B cell (primary cell): Measurements from ENCODE around the gene MED15. TPM values are rescaled to one million over a fixed set of nuclear protein-coding genes. Genes with fewer than 3 reads are reported as not detected.

Experiments used
- ATAC-seq: fragments of 200-7000 bp; cut with Tn5 transposase; one replicate; pipeline ENCODE4 v1.10.0; 2021; ENCODE audit warnings: low read depth, mild to moderate bottlenecking, moderate number of reproducible peaks, moderate library complexity
- CTCF ChIA-PET: fragments of 350-600 bp; sonication (Branson Sonifier 250); formaldehyde crosslinking; loops from one replicate; lab custom pipeline; 2021; ENCODE audit warnings: antibody characterized with exemption, inconsistent platforms; lab: Charles Lee
- POLR2A ChIA-PET: fragments of 350-600 bp; sonication (Branson Sonifier 250); formaldehyde crosslinking; loops from one replicate; lab custom pipeline; 2021; ENCODE audit warnings: antibody characterized with exemption; lab: Charles Lee
- DNase-seq: peaks from one replicate; pipeline ENCODE4 v3.0.0; 2013
- H2AFZ ChIP-seq: 2 replicates; pipeline ENCODE4 v1.6.1; 2012; ENCODE audit warnings: mild to moderate bottlenecking, low read depth, low read length; ENCODE audit not compliant: insufficient read depth, poor library complexity, severe bottlenecking
- H3K27ac ChIP-seq, 2 donors: 1 replicate in 1 of 2; 2 replicates in 1 of 2; pipeline ENCODE4 v1.5.1; 2012 to 2013; ENCODE audit warnings: low read length in 2 of 2, mild to moderate bottlenecking in 2 of 2, moderate library complexity in 1 of 2
- H3K27me3 ChIP-seq, 4 experiments: fragments of 200-600 bp in 1 of 4; sonication (generic) in 1 of 4; replicated peaks in 1 of 4; 1 replicate in 2 of 4; 2 replicates in 2 of 4; pipeline versions ENCODE4 v1.6.1 to v1.7.0; 2013 to 2016; ENCODE audit warnings: low read length in 3 of 4, mild to moderate bottlenecking in 2 of 4, mixed read lengths in 1 of 4, moderate library complexity in 1 of 4; ENCODE audit not compliant: insufficient read depth in 4 of 4, control insufficient read depth in 3 of 4; ENCODE audit errors: control extremely low read depth in 1 of 4
- H3K36me3 ChIP-seq, 2 experiments: replicated peaks in 1 of 2; 1 replicate in 1 of 2; 2 replicates in 1 of 2; pipeline versions ENCODE4 v1.6.1 to v1.7.1; 2013; ENCODE audit warnings: low read length in 1 of 2; ENCODE audit not compliant: insufficient read depth in 2 of 2, control insufficient read depth in 1 of 2; ENCODE audit errors: control extremely low read depth in 1 of 2, extremely low read depth in 1 of 2
- H3K4me1 ChIP-seq, 2 donors: fragments of 200-600 bp in 1 of 2; sonication (generic) in 1 of 2; 1 replicate in 1 of 2; 2 replicates in 1 of 2; pipeline versions ENCODE4 v1.5.1 to v1.6.1; 2013 to 2017; ENCODE audit warnings: low read length in 2 of 2; ENCODE audit not compliant: control insufficient read depth in 2 of 2, insufficient read depth in 2 of 2
- H3K4me2 ChIP-seq: replicated peaks from 2 replicates; pipeline ENCODE3; 2012; ENCODE audit warnings: mild to moderate bottlenecking, low read depth, low read length; ENCODE audit not compliant: poor library complexity, severe bottlenecking
- H3K4me3 ChIP-seq, 5 experiments: fragments of 200-600 bp in 1 of 5; sonication (generic) in 1 of 5; 1 replicate in 3 of 5; 2 replicates in 2 of 5; pipeline versions ENCODE4 v1.5.1 to v1.7.0; 2011 to 2016; ENCODE audit warnings: low read length in 4 of 5, mild to moderate bottlenecking in 4 of 5, low read depth in 2 of 5, control low read depth in 1 of 5, moderate library complexity in 1 of 5; ENCODE audit not compliant: insufficient read depth in 1 of 5; ENCODE audit errors: control extremely low read depth in 1 of 5, extremely low read depth in 1 of 5
- H3K79me2 ChIP-seq: fragments of 200-600 bp; sonication (generic); one replicate; pipeline ENCODE4 v1.6.0; 2016; ENCODE audit warnings: low read length; ENCODE audit not compliant: control insufficient read depth, insufficient read depth
- H3K9ac ChIP-seq: fragments of 200-600 bp; sonication (generic); 2 replicates; pipeline ENCODE4 v1.6.1; 2017; ENCODE audit warnings: mild to moderate bottlenecking, low read length, moderate library complexity
- H3K9me3 ChIP-seq, 3 donors: one replicate each; pipeline versions ENCODE4 v1.6.1 to v1.7.1; 2013; ENCODE audit warnings: low read length in 2 of 3; ENCODE audit not compliant: control insufficient read depth in 2 of 3, insufficient read depth in 1 of 3; ENCODE audit errors: control extremely low read depth in 1 of 3
- H4K20me1 ChIP-seq: 2 replicates; pipeline ENCODE4 v1.6.0; 2012; ENCODE audit warnings: mild to moderate bottlenecking, low read length; ENCODE audit not compliant: insufficient read depth, control insufficient read depth, poor library complexity, severe bottlenecking
- H3K27ac Mint-ChIP-seq: one replicate; pipeline ENCODE4 v1.8.0; 2021; ENCODE audit warnings: mixed read lengths
- H3K27me3 Mint-ChIP-seq: one replicate; pipeline ENCODE4 v1.8.0; 2021; ENCODE audit warnings: mixed read lengths
- H3K4me1 Mint-ChIP-seq: one replicate; pipeline ENCODE4 v1.8.0; 2021; ENCODE audit warnings: mixed read lengths
- H3K4me3 Mint-ChIP-seq: one replicate; pipeline ENCODE4 v1.8.0; 2021; ENCODE audit warnings: mixed read lengths
- H3K9me3 Mint-ChIP-seq: one replicate; pipeline ENCODE4 v1.8.0; 2022; ENCODE audit warnings: mixed read lengths; ENCODE audit not compliant: insufficient read depth
- CTCF ChIP-seq: fragments of 200-600 bp; IDR thresholded peaks from one replicate; pipeline ENCODE4 v1.8.0; 2022; ENCODE audit warnings: antibody characterized with exemption, mild to moderate bottlenecking
- EZH2 ChIP-seq: IDR thresholded peaks from 2 replicates; pipeline ENCODE4 v1.6.1; 2012; ENCODE audit warnings: borderline replicate concordance, low read depth, mild to moderate bottlenecking, moderate library complexity, low read length; ENCODE audit not compliant: insufficient read depth, poor library complexity, severe bottlenecking
- WGBS: methylation state at CpG from one replicate; pipeline ENCODE4 v1.1.5; 2013; ENCODE audit warnings: missing lambda C conversion rate; ENCODE audit not compliant: insufficient coverage; 5-methylcytosine and 5-hydroxymethylcytosine counted together
- intact Hi-C: fragments of 100-400 bp; cut with micrococcal nuclease; formaldehyde crosslinking; loops from one replicate; pipeline ENCODE4 v1.10.0; 2022
- polyA plus RNA-seq: library from polyadenylated mRNA; depleted of rRNA; stranded (reverse); fragments of >200 nt; gene quantifications from 2 replicates; pipeline ENCODE4 v1.2.3, GENCODE V29; 2012
- total RNA-seq, 2 donors: library from RNA; stranded (reverse); fragments of 120-200 nt in 1 of 2; gene quantifications; 1 replicate in 1 of 2; 2 replicates in 1 of 2; pipeline versions ENCODE4 v1.2.3 to v1.2.4, GENCODE V29; 2013 to 2022

The MED15 gene
- total and polyA plus RNA-seq, 2 donors (not counting 1 experiment from before 2014, with no cell fraction given): 109 to 134 TPM

GRCh38 chr22:20552443-20553401 is 45.3 kb downstream of the MED15 start:
- H2AFZ ChIP-seq: no peak overlapping the region
- Mint-ChIP-seq H3K27ac (no peak overlapping the region), H3K9me3 (no peaks in the 10 kb centered on the region), H3K4me3 (no peak overlapping the region), H3K27me3 (no peaks in the 10 kb centered on the region), H3K4me1 (peaks cover 50% of the 10 kb centered on the region)
- no peaks in the 10 kb centered on the region for H3K9me3 ChIP-seq
- ChIA-PET CTCF (interaction anchor here (1.0 to 2.4 kb wide), 4 partner anchors 12 to 18 kb away, joined by 3 to 21 read pairs (median 4); no protein-coding TSS in a partner anchor), POLR2A (no interaction called here)
- no peak overlapping the region for H3K4me2 ChIP-seq
- TF ChIP-seq CTCF (no peak), EZH2 (no peak)
- H3K4me1 ChIP-seq: peaks cover 31 to 50% of the 10 kb centered on the region in 2 donors
- H3K36me3 ChIP-seq: peaks cover 1 to 53% of the 10 kb centered on the region in 2 experiments
- peaks cover 51% of the 10 kb centered on the region for H4K20me1 ChIP-seq
- over 99% methylated on average over 8 of the region's 15 CpGs for WGBS
- no peaks in the 10 kb centered on the region for H3K27me3 ChIP-seq
- H3K9ac ChIP-seq: no peak overlapping the region
- intact Hi-C loops: no loop called here
- peaks cover 60% of the 10 kb centered on the region for H3K79me2 ChIP-seq
- no peak for DNase-seq
- H3K27ac ChIP-seq: no peak overlapping the region
- H3K4me3 ChIP-seq: no peak overlapping the region
- no peak for ATAC-seq
